OCI-M2 (cell line): Measurements from ENCODE around the gene CCDC154.
"Not testable (repeated sequence)": the region's sequence is repeated elsewhere in the genome, so short reads cannot be mapped to it uniquely, and the experiment has no call there.

ENCODE experiments used
- DNase-seq: peaks from one replicate; lab custom pipeline; 2025; ENCODE audit not compliant: unreplicated experiment; lab: John Stamatoyannopoulos, UW

Gene CCDC154, protein sequence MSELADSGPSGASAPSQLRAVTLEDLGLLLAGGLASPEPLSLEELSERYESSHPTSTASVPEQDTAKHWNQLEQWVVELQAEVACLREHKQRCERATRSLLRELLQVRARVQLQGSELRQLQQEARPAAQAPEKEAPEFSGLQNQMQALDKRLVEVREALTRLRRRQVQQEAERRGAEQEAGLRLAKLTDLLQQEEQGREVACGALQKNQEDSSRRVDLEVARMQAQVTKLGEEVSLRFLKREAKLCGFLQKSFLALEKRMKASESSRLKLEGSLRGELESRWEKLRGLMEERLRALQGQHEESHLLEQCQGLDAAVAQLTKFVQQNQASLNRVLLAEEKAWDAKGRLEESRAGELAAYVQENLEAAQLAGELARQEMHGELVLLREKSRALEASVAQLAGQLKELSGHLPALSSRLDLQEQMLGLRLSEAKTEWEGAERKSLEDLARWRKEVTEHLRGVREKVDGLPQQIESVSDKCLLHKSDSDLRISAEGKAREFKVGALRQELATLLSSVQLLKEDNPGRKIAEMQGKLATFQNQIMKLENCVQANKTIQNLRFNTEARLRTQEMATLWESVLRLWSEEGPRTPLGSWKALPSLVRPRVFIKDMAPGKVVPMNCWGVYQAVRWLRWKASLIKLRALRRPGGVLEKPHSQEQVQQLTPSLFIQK

DNA sequence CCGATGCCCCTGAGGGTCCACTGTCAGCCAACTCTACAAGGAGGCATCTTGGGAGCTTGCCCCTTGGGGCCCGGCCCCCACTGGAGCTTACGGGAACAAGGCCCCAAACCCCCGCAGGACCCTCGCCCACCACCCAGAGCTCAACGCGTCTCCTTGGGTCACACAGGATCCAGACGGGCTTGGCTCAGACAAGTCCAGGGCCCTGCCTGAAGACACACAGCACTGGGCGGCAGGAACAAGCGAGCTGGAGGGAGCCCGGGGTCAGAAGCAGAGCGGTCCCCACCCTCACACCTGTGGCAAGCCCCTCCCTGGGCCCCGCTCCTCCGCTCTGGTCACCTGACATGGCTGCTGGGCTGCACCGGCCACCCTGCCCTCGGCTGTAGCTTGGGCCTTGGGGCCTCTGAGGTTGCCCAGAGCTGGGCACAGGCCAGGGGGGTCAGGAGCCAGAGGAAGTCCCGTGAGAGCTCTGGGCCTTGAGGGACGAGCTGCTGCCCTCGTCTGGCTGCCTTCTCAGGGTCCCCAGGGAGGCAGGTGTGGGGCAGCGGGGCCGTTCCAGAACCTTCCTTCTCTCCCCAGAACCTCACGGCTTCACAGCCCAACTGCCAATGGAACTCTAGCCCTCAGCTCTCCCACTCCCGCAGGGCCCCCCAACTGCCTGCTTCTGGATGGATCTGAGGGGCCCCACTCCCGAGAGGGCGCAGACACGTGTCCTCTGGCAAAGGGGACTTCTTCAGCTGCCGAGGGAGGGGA, at the start of gene CCDC154:
CCDC154 (minus strand) TSS at position 577 of the 750 bp plus-strand sequence; CDS start at position 343, 234 bp downstream.
- no peak for DNase-seq

DNA sequence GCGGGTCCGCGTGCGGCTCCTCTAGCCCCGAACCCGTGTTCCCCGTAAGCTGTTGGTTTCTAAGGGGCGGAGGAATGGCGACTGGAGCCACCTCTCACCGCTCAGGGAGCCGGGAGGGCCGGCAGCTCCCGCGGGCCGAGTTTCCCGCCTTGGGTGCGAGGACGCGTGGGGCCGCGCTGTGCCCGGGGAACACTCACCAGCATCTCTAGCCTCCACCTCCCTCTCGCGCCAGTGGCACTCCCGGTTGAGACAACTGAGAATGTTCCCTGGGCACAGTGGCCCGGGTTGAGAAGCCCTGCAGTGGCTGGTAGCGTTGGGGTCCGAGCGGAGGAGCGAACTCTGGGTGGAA, 49.4 kb upstream of the CCDC154 start:
- no peak for DNase-seq

DNA sequence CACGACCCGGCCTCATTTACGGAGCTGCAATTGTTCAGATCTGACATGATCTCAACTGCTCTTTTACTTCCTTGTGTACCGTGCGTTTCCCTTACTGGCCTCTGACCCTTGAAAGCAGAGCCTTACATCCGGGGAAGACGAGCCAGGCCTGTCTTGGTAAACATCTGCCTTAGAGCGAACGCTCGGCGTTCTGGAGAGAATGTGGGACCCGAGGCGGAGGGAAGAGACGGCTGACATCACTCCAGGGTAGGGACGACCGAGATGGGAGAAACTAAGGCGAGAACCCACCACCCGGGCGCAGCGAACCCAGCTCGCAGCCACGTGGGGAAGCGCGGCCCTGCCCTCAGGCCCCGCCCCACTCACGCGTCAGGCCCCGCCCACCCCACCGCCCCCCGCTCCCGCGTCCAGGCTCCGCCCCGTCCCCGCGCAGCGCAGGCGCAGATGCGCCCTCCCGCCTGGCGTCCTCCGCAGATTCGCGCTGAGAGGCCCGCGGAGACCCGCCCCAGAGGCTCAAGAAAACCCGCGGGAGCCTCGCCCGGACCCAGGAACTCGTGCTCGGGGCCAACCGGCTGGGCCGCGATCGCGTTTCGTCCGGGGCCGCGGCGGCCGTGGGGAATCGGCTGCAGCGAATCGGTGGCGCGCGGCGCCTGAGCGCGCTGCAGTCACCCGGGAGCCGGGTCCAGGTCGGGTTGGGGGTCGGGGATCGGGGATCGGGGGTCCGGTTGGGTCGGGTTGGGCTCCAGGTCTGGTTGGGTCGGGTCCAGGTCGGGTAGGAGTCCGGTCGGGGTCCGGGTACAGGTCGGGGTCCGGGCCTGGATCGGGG, 48.8 kb upstream of the CCDC154 start, which contains the start of gene TELO2:
TELO2 (plus strand) TSS at position 438 of the 823 bp plus-strand sequence. CDS start 922 bp downstream, outside the sequence.
- peak; percentile 60 for DNase-seq

DNA sequence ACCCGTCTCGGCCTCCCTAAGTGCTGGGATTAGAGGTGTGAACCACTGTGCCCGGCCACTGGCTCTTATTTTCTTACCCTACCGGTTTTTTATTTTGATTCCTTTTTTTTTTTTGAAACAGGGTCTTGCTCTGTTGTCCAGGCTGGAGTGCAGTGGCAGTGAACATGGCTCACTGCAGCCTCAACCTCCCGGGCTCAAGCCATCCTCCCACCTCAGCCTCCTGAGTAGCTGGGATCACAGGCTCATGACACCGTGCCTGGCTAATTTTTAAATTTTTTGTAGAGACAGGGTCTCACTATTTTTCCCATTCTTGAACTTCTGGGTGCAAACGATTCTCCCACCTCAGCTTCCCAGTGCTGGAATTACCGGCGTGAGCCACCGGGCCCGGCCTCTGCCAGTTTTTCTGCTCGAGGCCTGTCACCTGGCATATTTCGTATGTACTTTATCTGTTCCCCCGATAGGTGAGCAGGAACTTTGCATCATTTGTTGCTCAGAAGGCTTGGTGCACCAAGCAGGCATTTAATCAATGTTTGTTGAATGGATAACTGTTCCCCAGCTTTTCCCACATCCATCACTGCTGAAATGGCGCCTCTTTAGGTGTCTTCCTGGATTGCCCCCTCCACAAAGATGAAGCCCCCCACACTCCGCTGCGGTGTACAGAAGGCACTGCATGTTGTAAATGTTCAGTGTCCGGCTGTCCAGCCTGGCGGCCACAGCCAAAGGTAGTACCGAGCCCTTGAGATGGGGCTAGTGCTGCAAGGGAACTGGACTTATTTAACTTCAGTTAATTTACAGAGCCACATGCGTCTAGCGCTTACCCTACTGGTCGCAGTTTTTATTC, 47.9 kb upstream of the CCDC154 start:
- no peak for DNase-seq

DNA sequence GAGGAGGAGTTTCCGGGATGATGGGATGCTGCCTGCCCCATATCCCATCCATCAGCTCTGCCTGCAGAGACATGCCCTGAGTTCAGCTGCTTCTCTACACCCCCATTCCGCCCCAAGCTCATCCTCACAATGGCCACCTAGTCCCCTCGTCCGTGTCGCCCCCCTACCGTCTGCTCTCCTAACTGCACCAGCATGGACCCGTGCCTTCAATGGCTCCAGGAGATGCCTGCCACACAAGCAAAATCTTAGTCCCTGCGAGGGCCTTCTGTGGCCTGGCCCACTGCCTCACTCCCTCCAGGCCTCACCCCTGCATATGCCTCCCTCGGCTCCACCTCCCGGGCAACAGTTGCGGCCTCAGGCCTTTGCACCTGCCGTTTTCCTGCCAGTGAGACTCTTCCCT, 47.0 kb upstream of the CCDC154 start:
- DNase-seq = no peak

DNA sequence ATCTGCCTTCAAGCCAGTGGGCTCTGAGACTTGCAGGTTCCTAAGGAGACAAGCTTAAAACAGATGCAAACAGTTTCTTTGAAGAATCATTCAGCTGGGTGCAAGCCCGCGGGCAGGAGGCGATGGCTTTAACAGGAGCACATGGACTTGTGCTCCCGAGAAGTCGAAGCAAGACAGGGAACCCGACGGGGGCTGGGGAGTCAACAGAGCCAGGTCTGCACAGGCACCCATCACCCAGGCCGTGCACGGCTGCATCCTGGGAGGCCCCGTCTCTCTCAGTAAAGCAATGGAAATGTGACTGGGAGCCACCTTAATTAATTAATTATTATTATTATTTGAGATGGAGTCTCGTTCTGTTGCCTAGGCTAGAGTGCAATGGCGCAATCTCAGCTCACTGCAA, 44.7 kb upstream of the CCDC154 start:
- no peak for DNase-seq

DNA sequence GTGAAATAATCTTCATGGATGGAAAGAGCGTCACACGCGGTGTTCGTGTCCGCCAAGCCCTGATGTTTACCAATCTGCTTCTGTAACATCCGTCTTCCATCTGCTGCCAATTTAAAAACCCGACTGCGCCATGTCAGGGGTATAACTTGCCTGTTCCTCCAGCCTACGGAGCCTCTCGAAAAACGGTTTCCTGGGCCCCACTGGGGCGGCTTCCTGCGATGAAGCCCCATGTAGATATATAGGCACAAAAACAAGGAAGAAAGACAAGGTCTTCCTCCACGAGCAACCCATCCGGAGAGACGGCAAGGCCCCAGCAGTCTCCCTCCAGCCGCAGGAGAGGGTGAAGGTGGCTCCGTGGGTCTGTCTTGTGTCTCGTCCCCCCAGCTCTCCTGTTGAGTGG, 44.3 kb upstream of the CCDC154 start, which contains the start of gene PTX4:
PTX4 (minus strand) TSS at position 326 of the 400 bp plus-strand sequence; CDS start at position 291, 35 bp downstream.
- no peak for DNase-seq

DNA sequence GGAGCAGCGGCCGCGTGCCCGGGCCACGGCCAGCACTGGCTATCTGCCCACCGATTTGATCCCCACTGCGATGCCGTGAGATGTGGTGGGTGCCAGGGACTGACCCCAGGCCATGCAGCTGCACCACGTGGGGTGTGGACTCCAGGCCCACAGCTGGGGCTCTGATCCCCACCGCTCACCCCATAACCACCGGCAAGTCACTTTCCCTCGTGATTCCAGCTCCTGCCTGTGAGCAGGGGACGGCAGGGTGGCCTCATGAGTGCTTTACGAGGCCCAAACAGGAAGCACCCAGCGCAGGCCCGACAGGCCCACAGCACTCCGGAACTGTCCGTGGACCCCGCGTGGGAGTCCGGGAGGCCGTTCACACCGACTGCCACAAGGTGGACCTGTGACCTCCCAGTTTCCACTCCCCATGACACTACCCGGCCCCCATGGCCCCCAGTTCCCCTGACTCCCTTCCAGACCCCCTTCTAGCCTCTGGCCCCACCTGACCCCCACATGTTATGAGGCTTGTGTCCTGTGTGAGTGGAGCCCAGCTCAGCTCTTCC, 43.8 kb upstream of the CCDC154 start:
- DNase-seq = no peak

DNA sequence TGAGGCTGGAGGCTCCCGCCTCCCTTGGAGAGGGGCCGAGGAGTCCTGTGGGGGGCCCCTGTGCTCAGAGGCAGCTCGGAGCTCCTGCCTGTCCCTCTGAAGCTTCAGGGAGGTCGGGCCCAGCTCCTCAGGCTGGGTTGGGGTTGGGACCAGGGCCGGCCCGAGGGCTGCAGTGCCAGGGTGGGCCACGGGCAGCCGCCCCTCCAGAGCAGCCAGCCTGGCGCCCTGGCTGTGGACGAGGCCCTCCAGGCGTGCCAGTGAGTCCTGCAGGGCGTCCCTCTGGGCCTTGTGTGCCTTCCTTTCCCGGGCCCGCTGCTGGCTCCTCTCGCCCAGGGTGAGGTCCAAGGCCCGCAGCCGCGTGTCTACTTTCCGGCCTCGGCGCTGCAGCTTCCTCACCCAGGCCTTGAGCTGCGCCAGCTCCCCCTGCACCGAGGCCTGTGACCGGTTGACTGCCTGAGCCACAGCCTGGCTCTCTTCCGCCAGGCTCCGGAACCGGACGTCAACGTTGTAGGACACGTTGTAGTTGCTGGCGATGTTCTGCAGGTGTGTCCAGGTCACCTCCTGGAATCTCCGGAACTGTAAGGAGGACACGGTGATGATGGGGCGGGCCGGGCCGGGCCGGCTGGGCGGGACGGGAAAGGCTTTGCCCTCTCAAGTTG, 43.2 kb upstream of the CCDC154 start:
- DNase-seq = no peak

DNA sequence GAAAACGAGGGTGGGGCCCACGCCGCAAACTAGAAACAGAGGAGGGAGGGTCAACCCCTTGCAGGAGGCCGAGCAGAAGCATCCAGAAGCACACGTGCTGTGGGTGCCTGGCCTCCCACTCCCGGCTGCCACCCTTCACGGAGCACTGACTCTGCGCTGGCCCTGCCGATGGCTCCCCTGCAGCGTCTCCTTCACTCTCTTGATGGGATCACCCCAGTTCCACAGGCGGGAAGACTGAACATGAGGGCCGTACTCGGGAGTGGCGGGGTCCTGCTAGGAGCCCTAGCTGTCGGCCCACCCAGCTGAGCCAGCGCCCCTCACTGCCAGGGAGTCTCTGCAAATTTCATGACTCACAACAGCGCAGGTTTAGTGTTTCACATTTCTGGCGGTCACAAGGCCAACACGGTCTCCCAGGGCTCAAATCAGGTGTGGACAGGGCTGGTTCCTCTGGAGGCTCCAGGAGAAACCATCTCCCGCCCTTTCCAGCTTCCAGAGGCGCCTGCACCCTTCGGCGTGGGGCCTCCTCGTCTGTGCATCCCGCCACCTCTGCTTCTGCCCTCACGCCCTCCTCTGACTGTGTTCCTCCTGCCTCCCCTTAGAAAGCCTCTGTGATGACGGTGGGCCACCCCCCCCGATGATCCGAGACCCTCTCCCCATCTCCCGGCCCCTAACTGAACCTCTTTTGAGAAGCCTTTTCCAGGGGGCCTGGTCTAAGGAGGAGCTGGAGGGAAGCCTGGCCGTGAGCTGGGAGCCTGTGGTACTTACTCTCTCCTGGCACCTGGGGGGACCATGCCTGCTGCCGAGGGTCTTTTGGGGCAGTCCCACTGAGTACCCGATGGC, 42.4 kb upstream of the CCDC154 start:
- no peak for DNase-seq

DNA sequence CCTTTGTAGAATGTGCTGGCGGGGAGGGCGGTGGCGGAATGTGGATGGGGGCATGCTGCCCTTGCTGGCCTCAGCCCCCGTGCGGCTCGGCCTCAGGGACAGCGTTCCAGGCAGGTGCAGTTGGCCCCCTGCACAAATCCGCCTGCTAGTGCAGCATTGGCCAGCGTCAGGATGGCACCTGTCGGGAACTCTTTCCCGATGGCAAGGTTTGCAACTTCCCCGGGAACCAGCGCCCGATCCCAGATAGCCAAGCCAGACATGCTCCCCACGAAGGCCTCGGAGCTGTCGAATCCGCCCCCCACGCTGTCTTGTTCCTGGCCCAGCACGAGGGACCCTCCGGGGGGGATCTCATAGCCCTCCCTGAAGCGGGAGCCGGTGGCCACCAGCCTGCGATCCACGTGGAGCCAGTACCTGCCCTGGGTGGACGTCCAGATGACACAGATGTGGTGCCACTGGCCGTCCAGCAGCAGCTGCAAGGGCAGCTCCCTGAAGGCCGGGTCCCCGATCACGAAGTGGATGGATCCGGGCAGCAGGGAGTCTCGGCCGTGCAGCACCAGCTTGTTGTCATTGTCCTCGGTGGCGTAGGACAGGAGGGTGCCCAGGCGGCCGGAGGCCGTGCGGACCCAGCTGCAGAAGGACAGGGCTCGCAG, 41.6 kb upstream of the CCDC154 start:
- DNase-seq = no peak

DNA sequence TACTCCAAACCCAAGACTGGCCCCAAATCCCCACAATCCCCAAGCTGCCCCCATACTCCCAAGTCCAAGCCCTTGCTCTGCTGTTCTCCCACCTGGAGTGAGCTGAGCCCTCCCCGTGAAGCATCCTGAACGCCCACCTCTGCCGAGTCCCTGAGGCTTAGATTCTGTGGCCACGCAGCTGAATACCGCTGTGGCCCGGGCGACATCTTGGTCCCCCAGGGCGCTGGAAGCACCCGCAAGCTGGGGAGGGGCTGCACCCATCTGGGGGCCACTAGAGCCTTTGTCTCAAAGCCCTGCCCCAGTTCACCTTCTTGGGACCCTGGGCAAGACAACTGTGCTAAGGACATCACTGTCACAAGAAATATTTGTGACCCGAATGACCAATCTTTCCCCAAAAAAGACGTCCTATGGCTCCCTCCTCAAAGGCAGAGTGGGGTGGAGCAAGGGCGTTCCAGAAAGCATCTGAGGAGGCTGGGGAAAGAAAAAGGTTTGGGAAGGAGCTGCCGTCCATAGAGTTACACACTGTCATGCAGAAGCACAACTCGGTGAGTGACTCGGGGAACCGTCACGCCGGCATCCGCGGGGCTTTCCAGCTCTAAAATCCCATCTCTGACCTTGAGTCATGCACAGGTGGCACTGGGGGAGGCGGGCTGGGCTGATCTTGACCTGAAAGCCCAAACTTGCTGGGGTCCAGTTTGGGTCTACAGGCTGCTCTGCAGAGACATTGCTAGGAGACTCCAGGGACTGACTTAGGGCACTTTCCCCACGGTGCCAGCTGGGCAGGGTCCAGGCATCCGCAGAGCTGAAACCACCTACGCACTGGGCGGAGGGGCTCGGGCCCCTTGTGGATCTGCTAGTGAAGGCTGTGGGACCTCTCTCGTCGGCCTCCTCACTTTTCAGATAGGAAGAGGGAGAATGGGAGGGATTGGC, 37.8 kb upstream of the CCDC154 start:
- no peak for DNase-seq

DNA sequence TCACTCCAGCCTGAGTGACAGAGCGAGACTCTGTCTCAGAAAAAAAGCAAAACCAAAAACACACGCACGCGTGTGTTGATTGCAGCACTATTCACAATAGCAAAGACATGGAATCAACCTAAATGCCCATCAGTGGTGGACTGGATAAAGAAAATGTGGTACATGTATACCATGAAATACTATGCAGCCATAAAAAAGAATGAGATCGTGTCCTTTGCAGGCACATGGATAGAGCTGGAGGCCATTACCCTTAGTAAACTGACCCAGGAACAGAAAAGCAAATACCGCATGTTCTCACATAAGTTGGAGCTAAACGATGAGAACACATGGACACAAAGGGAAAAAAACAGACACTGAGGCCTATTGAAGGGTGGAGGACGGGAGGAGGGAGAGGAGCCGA, 34.6 kb upstream of the CCDC154 start:
- not testable (repeated sequence) for DNase-seq

DNA sequence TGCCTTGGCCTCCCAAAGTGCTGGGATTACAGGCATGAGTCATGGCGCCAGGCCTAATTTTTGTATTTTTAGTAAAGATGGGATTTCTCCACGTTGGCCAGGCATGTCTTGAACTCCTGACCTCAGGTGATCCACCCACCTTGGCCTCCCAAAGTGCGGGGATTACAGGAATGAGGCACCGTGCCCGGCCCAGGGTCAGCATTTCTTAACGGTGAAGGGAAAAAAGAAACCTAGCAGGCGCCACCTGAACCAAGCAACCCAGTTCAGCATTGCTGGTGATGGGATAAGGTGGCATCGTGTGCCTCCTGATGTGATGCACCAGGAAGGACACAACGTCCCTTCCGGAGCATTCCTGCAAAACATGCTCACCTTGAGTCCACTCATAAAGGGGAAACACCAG, 32.7 kb upstream of the CCDC154 start:
- no peak for DNase-seq

DNA sequence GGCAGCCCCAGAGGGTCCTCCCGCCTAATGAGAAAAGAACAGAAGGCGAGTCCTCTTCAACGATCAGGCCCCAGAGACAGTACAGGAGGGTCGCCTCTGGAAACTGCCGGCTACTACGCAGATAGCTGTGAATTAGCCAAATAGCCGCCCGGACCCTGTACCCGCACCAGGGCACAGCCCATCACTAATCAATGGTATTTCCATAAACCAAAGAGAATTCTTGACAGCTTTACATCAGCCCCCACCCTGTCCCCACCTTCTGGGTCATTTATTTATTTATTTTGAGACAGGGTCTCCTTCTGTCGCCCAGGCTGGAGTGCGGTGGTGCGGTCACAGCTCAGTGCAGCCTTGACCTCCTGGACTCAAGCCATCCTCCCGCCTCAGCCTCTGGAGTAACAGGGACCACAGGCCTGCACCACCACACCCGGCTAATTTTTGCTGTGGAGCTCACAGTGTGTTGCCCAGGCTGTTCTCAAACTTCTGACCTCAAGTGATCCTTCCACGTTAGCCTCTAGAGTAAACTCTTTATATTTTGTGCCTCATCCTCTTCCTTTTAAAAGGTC, 31.3 kb upstream of the CCDC154 start:
- DNase-seq = no peak
